Stimulated activated CD8-positive, alpha-beta memory T cell treated with anti-CD3 and anti-CD28 coated beads, Interleukin-4, amount 100 ng/mL, for 48 hours (primary cell): ENCODE results near the gene MAGEB18.

Experiments
- DNase-seq: peaks from one replicate; pipeline ENCODE4 v3.0.0-alpha.2; 2020

Gene MAGEB18

GRCh38 chrX:26138274-26138673 is at the start of gene MAGEB18:
Gene MAGEB18, plus strand, starts transcription at chrX:26138343. Its CDS starts 643 bp downstream, at chrX:26138986.
- DNase-seq: no peak

GRCh38 chrX:26100421-26100920 is 37.7 kb upstream of the MAGEB18 start:
- DNase-seq: no peak

- DNase-seq: no peak
Measured at GRCh38 chrX:26109142-26109541, 29.0 kb upstream of the MAGEB18 start.

GRCh38 chrX:26146024-26146423 is 7.9 kb downstream of the MAGEB18 start:
- no peak for DNase-seq

- no peak for DNase-seq
Measured at GRCh38 chrX:26160301-26160700, 22.2 kb downstream of the MAGEB18 start, which contains the start of gene MAGEB6B. Gene MAGEB6B, plus strand, starts transcription at chrX:26160601. Its CDS starts 0 bp downstream, at chrX:26160601.
